ENCODE measurements around the gene BTBD6.

Gene BTBD6

GRCh38 chr14:105248368-105249181, at the start of gene BTBD6:
Gene BTBD6 (plus strand): TSS chr14:105248533. CDS start chr14:105248712, 179 bp downstream.
- DNase-seq = peak; percentile 87

- no peak for DNase-seq
Observed at GRCh38 chr14:105198588-105198987, 49.7 kb upstream of the BTBD6 start.

GRCh38 chr14:105199093-105199492, 49.2 kb upstream of the BTBD6 start:
- DNase-seq = no peak

- no peak for DNase-seq
Observed at GRCh38 chr14:105200074-105200473, 48.3 kb upstream of the BTBD6 start.

GRCh38 chr14:105200641-105201040, 47.7 kb upstream of the BTBD6 start:
- no peak for DNase-seq

- peak; percentile 2 for DNase-seq
Observed at GRCh38 chr14:105201156-105201924, 47.0 kb upstream of the BTBD6 start.

- DNase-seq = peak; percentile 65
Observed at GRCh38 chr14:105201925-105202513, 46.3 kb upstream of the BTBD6 start.

GRCh38 chr14:105203057-105203531, 45.2 kb upstream of the BTBD6 start:
- peak; percentile 56 for DNase-seq

- DNase-seq = no peak
Observed at GRCh38 chr14:105203701-105204100, 44.6 kb upstream of the BTBD6 start.

- no peak for DNase-seq
Observed at GRCh38 chr14:105204206-105204930, 44.0 kb upstream of the BTBD6 start.

GRCh38 chr14:105204931-105205672, 43.2 kb upstream of the BTBD6 start:
- no peak for DNase-seq

- DNase-seq = no peak
Observed at GRCh38 chr14:105205673-105206208, 42.6 kb upstream of the BTBD6 start.

GRCh38 chr14:105206873-105207272, 41.5 kb upstream of the BTBD6 start:
- no peak for DNase-seq

GRCh38 chr14:105207460-105207901, 40.9 kb upstream of the BTBD6 start:
- DNase-seq = no peak

- no peak for DNase-seq
Observed at GRCh38 chr14:105207996-105208737, 40.2 kb upstream of the BTBD6 start.

GRCh38 chr14:105208738-105209075, 39.6 kb upstream of the BTBD6 start:
- no peak for DNase-seq

- DNase-seq = no peak
Observed at GRCh38 chr14:105209091-105209490, 39.2 kb upstream of the BTBD6 start.

GRCh38 chr14:105209646-105210045, 38.7 kb upstream of the BTBD6 start:
- no peak for DNase-seq

- no peak for DNase-seq
Observed at GRCh38 chr14:105210266-105211025, 37.9 kb upstream of the BTBD6 start.

- DNase-seq = no peak
Observed at GRCh38 chr14:105211086-105211757, 37.1 kb upstream of the BTBD6 start.
